Chondrocyte (in vitro differentiated cells): ENCODE results near the gene ARMH1. TPM values are rescaled to one million over a fixed set of nuclear protein-coding genes. Genes with fewer than 3 reads are reported as not detected.

Experiments
- DNase-seq: peaks from one replicate; pipeline ENCODE4 v3.0.0; 2021; ENCODE audit warnings: mixed read lengths, low spot score
- H3K27ac Mint-ChIP-seq: one replicate; pipeline ENCODE4 v1.8.0; 2021; ENCODE audit warnings: mild to moderate bottlenecking, moderate library complexity, mixed read lengths; ENCODE audit not compliant: unreplicated experiment
- H3K27me3 Mint-ChIP-seq: 2 replicates; pipeline ENCODE4 v1.8.0; 2021; ENCODE audit warnings: low read depth, mixed read lengths
- H3K36me3 Mint-ChIP-seq: 2 replicates; pipeline ENCODE4 v1.8.0; 2021; ENCODE audit warnings: low read depth, mixed read lengths
- H3K4me1 Mint-ChIP-seq: 2 replicates; pipeline ENCODE4 v1.8.0; 2021; ENCODE audit warnings: low read depth, mild to moderate bottlenecking, mixed read lengths
- H3K4me3 Mint-ChIP-seq: one replicate; pipeline ENCODE4 v1.8.0; 2021; ENCODE audit warnings: mild to moderate bottlenecking, moderate library complexity, mixed read lengths; ENCODE audit not compliant: unreplicated experiment
- H3K9me3 Mint-ChIP-seq: 2 replicates; pipeline ENCODE4 v1.8.0; 2021; ENCODE audit warnings: low read depth, mixed read lengths
- CTCF ChIP-seq: fragments of 200-600 bp; sonication (generic); IDR thresholded peaks from 2 replicates; pipeline ENCODE4 v1.5.0; 2021; ENCODE audit warnings: antibody characterized with exemption, mild to moderate bottlenecking, moderate library complexity
- total RNA-seq: library from RNA; stranded (reverse); gene quantifications from 3 replicates; pipeline ENCODE4 v1.2.1, GENCODE V29; 2021

The ARMH1 gene
- total RNA-seq, 1 donor from 2014 or later, result 1.3 TPM

GRCh38 chr1:44642255-44642654, 32.3 kb upstream of the ARMH1 start:
- Mint-ChIP-seq H3K27ac (no peak overlapping the region), H3K9me3 (no peaks in the 10 kb centered on the region), H3K36me3 (peaks cover 25% of the 10 kb centered on the region), H3K27me3 (no peaks in the 10 kb centered on the region), H3K4me3 (no peak overlapping the region), H3K4me1 (peaks cover 30% of the 10 kb centered on the region)
- no peak for TF ChIP-seq CTCF
- DNase-seq, result no peak

- no peak for TF ChIP-seq CTCF
- peak overlapping the region; percentile 1 for H3K27ac Mint-ChIP-seq
- peaks cover 22% of the 10 kb centered on the region for H3K36me3 Mint-ChIP-seq
- no peak overlapping the region for H3K4me3 Mint-ChIP-seq
- H3K4me1 Mint-ChIP-seq, result peaks cover 30% of the 10 kb centered on the region
- H3K9me3 Mint-ChIP-seq, result no peaks in the 10 kb centered on the region
- DNase-seq, result no peak
- H3K27me3 Mint-ChIP-seq, result no peaks in the 10 kb centered on the region
Observed at GRCh38 chr1:44642925-44643324, 31.6 kb upstream of the ARMH1 start.

GRCh38 chr1:44643721-44644334, 30.7 kb upstream of the ARMH1 start:
- peaks cover 30% of the 10 kb centered on the region for H3K4me1 Mint-ChIP-seq
- peaks cover 17% of the 10 kb centered on the region for H3K36me3 Mint-ChIP-seq
- no peaks in the 10 kb centered on the region for H3K27me3 Mint-ChIP-seq
- TF ChIP-seq CTCF, result no peak
- H3K4me3 Mint-ChIP-seq, result no peak overlapping the region
- peak overlapping the region; percentile 11 for H3K27ac Mint-ChIP-seq
- no peak for DNase-seq
- no peaks in the 10 kb centered on the region for H3K9me3 Mint-ChIP-seq

GRCh38 chr1:44644806-44645205, 29.7 kb upstream of the ARMH1 start:
- no peak overlapping the region for H3K4me3 Mint-ChIP-seq
- peaks cover 30% of the 10 kb centered on the region for H3K4me1 Mint-ChIP-seq
- TF ChIP-seq CTCF, result no peak
- H3K27ac Mint-ChIP-seq, result no peak overlapping the region
- peaks cover 21% of the 10 kb centered on the region for H3K36me3 Mint-ChIP-seq
- DNase-seq, result no peak
- H3K27me3 Mint-ChIP-seq, result no peaks in the 10 kb centered on the region
- no peaks in the 10 kb centered on the region for H3K9me3 Mint-ChIP-seq

- no peaks in the 10 kb centered on the region for H3K9me3 Mint-ChIP-seq
- H3K27ac Mint-ChIP-seq, result no peak overlapping the region
- H3K36me3 Mint-ChIP-seq, result peaks cover 21% of the 10 kb centered on the region
- H3K4me1 Mint-ChIP-seq, result peaks cover 30% of the 10 kb centered on the region
- TF ChIP-seq CTCF, result no peak
- DNase-seq, result no peak
- no peak overlapping the region for H3K4me3 Mint-ChIP-seq
- H3K27me3 Mint-ChIP-seq, result no peaks in the 10 kb centered on the region
Observed at GRCh38 chr1:44645476-44646244, 28.9 kb upstream of the ARMH1 start.
